HepG2 (cell line): ENCODE results near the gene PRXL2B. TPM values are rescaled to one million over a fixed set of nuclear protein-coding genes. Genes with fewer than 3 reads are reported as not detected.

Source experiments
- ATF1 ChIP-seq: IDR thresholded peaks from 2 replicates; pipeline ENCODE4 v1.6.1; 2016; ENCODE audit warnings: mild to moderate bottlenecking, control low read depth
- CREM ChIP-seq, 2 experiments: sonication (generic) in 1 of 2; formaldehyde crosslinking in 1 of 2; IDR thresholded peaks; 2 replicates each; pipeline versions ENCODE4 v1.4.0 to v1.6.1; 2016 to 2020; ENCODE audit warnings: antibody characterized with exemption in 1 of 2, mild to moderate bottlenecking in 1 of 2, missing genetic modification reagents in 1 of 2
- FLYWCH1 ChIP-seq: sonication (generic); formaldehyde crosslinking; IDR thresholded peaks from 2 replicates; pipeline ENCODE4 v1.8.1; 2023; ENCODE audit warnings: mild to moderate bottlenecking, missing genetic modification reagents
- MAFF ChIP-seq: IDR thresholded peaks from 2 replicates; pipeline ENCODE4 v1.6.1; 2011; ENCODE audit warnings: low read depth, low read length, improper control_type of control experiment
- MAFK ChIP-seq, 2 experiments: IDR thresholded peaks in 1 of 2; conservative IDR thresholded peaks in 1 of 2; 2 replicates each; pipeline ENCODE4 v1.6.1; 2011; ENCODE audit warnings: improper control_type of control experiment in 2 of 2, low read length in 2 of 2
- MIER3 ChIP-seq: IDR thresholded peaks from 2 replicates; pipeline ENCODE4 v1.6.1; 2016; ENCODE audit warnings: missing compliant biosample characterization, borderline replicate concordance
- NR2C2 ChIP-seq: sonication (generic); formaldehyde crosslinking; IDR thresholded peaks from 2 replicates; pipeline ENCODE4 v1.4.0; 2020; ENCODE audit warnings: missing genetic modification reagents, mild to moderate bottlenecking, moderate library complexity, borderline replicate concordance
- REL ChIP-seq: sonication (generic); formaldehyde crosslinking; conservative IDR thresholded peaks from 2 replicates; pipeline ENCODE4 v1.8.0; 2022; ENCODE audit warnings: mild to moderate bottlenecking, missing genetic modification reagents, moderate library complexity
- RNF2 ChIP-seq: fragments of 450-650 bp; conservative IDR thresholded peaks from 2 replicates; pipeline ENCODE4 v1.6.1; 2016; ENCODE audit warnings: low read depth
- SP2 ChIP-seq: sonication (generic); formaldehyde crosslinking; IDR thresholded peaks from 2 replicates; pipeline ENCODE4 v1.5.1; 2020; ENCODE audit warnings: mild to moderate bottlenecking, missing genetic modification reagents
- TARDBP ChIP-seq: sonication (generic); formaldehyde crosslinking; IDR thresholded peaks from 2 replicates; pipeline ENCODE4 v1.8.0; 2022; ENCODE audit warnings: mild to moderate bottlenecking, missing genetic modification reagents
- ZFP1 ChIP-seq: IDR thresholded peaks from 2 replicates; pipeline ENCODE4 v1.6.1; 2016
- ZNF224 ChIP-seq: sonication (generic); formaldehyde crosslinking; IDR thresholded peaks from 2 replicates; pipeline ENCODE4 v1.5.0; 2020; ENCODE audit warnings: mild to moderate bottlenecking, missing genetic modification reagents
- ZNF234 ChIP-seq: sonication (generic); formaldehyde crosslinking; conservative IDR thresholded peaks from 2 replicates; pipeline ENCODE4 v1.5.1; 2020; ENCODE audit warnings: mild to moderate bottlenecking, missing genetic modification reagents
- ZNF235 ChIP-seq: sonication (generic); formaldehyde crosslinking; IDR thresholded peaks from 2 replicates; pipeline ENCODE4 v1.8.1; 2023; ENCODE audit warnings: mild to moderate bottlenecking, missing genetic modification reagents, borderline replicate concordance
- ZNF577 ChIP-seq: sonication (generic); formaldehyde crosslinking; IDR thresholded peaks from 2 replicates; pipeline ENCODE4 v1.4.0; 2020; ENCODE audit warnings: mild to moderate bottlenecking, low read depth, missing genetic modification reagents, borderline replicate concordance
- ZNF781 ChIP-seq: sonication (generic); formaldehyde crosslinking; IDR thresholded peaks from 2 replicates; pipeline ENCODE4 v1.5.1; 2020; ENCODE audit warnings: borderline replicate concordance, mild to moderate bottlenecking, missing genetic modification reagents; ENCODE audit errors: not compliant biosample characterization
- ZNF878 ChIP-seq: sonication (generic); formaldehyde crosslinking; IDR thresholded peaks from 2 replicates; pipeline ENCODE4 v1.8.1; 2023; ENCODE audit warnings: mild to moderate bottlenecking, missing genetic modification reagents, moderate library complexity
- ZZZ3 ChIP-seq: sonication (generic); formaldehyde crosslinking; IDR thresholded peaks from 2 replicates; pipeline ENCODE4 v1.4.0; 2020; ENCODE audit warnings: missing genetic modification reagents, mild to moderate bottlenecking, borderline replicate concordance
- polyA plus RNA-seq, 8 experiments: library from polyadenylated mRNA; depleted of rRNA in 3 of 8; stranded (reverse) in 7 of 8; unstranded in 1 of 8; fragments of >200 nt; fragmentation: Illumina TruSeq in 4 of 8; extraction: Trizol in 4 of 8; gene quantifications; 2 replicates each; pipeline versions ENCODE4 v1.2.1 to v1.2.3, GENCODE V29; 2011 to 2016; ENCODE audit warnings: low read depth in 4 of 8, missing spikeins in 1 of 8, mixed read lengths in 1 of 8; ENCODE audit not compliant: insufficient read depth in 1 of 8
- total RNA-seq, 5 experiments: library from RNA; depleted of rRNA; stranded (reverse); fragments of >200 nt; fragmentation: Illumina TruSeq; extraction: Trizol; gene quantifications; 2 replicates each; pipeline ENCODE4 v1.2.3, GENCODE V29; 2016; ENCODE audit warnings: low read depth in 1 of 5
- TF ChIP-seq, protein P1 (sequence below): sonication (generic); formaldehyde crosslinking; IDR thresholded peaks from 2 replicates; pipeline ENCODE4 v1.4.0; 2020; ENCODE audit warnings: missing genetic modification reagents, borderline replicate concordance
- TF ChIP-seq, protein P2 (sequence below): sonication (generic); formaldehyde crosslinking; IDR thresholded peaks from 2 replicates; pipeline ENCODE4 v1.5.1; 2020; ENCODE audit warnings: mild to moderate bottlenecking, moderate library complexity, missing genetic modification reagents
- TF ChIP-seq, protein P3 (sequence below): sonication (generic); formaldehyde crosslinking; IDR thresholded peaks from 2 replicates; pipeline ENCODE4 v1.4.0; 2020; ENCODE audit warnings: mild to moderate bottlenecking, missing genetic modification reagents
- TF ChIP-seq, protein P4 (sequence below): sonication (generic); formaldehyde crosslinking; conservative IDR thresholded peaks from 2 replicates; pipeline ENCODE4 v1.8.0; 2022; ENCODE audit warnings: missing genetic modification reagents
- TF ChIP-seq, protein P5 (sequence below): fragments of 450-650 bp; IDR thresholded peaks from 2 replicates; pipeline ENCODE4 v1.6.1; 2017

Gene PRXL2B
- total and polyA plus RNA-seq, 2 of the 13 experiments (the other 11 are each of a cell fraction or from before 2014, with no cell fraction given), result 16.8 to 22.1 TPM

DNA sequence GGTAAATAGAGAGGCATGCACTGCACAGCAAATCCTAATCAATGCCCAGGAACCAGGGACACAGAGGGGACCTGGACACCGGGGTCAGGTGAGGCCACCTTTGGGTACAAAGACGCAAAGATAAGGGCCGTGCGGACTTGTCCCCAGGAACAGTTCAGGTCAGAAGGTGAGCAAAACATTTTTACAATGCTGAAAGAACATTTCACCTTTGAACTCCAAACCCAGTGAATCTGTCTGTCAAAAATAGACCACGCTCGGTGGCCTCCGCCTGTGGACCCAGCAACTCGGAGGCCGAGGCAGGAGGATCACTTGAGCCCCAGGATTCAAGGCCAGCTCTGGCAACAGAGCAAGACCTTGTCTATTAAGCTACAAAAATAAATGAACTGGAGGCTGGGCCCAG lies 15.2 kb upstream of the PRXL2B start (continued):
- TF ChIP-seq, protein P1, sequence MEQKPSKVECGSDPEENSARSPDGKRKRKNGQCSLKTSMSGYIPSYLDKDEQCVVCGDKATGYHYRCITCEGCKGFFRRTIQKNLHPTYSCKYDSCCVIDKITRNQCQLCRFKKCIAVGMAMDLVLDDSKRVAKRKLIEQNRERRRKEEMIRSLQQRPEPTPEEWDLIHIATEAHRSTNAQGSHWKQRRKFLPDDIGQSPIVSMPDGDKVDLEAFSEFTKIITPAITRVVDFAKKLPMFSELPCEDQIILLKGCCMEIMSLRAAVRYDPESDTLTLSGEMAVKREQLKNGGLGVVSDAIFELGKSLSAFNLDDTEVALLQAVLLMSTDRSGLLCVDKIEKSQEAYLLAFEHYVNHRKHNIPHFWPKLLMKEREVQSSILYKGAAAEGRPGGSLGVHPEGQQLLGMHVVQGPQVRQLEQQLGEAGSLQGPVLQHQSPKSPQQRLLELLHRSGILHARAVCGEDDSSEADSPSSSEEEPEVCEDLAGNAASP (CRISPR knock-in tag), result peak; percentile 98
- TF ChIP-seq, protein P2, sequence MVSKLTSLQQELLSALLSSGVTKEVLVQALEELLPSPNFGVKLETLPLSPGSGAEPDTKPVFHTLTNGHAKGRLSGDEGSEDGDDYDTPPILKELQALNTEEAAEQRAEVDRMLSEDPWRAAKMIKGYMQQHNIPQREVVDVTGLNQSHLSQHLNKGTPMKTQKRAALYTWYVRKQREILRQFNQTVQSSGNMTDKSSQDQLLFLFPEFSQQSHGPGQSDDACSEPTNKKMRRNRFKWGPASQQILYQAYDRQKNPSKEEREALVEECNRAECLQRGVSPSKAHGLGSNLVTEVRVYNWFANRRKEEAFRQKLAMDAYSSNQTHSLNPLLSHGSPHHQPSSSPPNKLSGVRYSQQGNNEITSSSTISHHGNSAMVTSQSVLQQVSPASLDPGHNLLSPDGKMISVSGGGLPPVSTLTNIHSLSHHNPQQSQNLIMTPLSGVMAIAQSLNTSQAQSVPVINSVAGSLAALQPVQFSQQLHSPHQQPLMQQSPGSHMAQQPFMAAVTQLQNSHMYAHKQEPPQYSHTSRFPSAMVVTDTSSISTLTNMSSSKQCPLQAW (CRISPR knock-in tag), result 0 out of 2 replicates have a peak, but pooled peaks have one; percentile 21
- TF ChIP-seq MAFK (conservative IDR thresholded peaks at IDR 0.05 in 1 of 2, IDR thresholded peaks at IDR 0.05 in 1 of 2; ENCODE audit: low read length in 2 of 2) (no peak), NR2C2 (CRISPR knock-in tag) (peak; percentile 54; the same call in 1 of the 2 replicates), ZNF781 (CRISPR knock-in tag) (no peak), RNF2 (no peak), ZNF224 (no peak), MAFF (no peak), ZNF878 (CRISPR knock-in tag) (no peak), ZZZ3 (CRISPR knock-in tag) (no peak), ATF1 (CRISPR knock-in tag) (no peak), ZNF577 (CRISPR knock-in tag) (no peak), CREM (IDR thresholded peaks at IDR 0.05) (no peak), CREM (CRISPR knock-in tag; IDR thresholded peaks at IDR 0.05) (no peak), ZNF235 (CRISPR knock-in tag) (no peak), ZNF234 (CRISPR knock-in tag) (no peak), SP2 (CRISPR knock-in tag) (no peak), TARDBP (CRISPR knock-in tag) (no peak), ZFP1 (CRISPR knock-in tag) (no peak), FLYWCH1 (no peak), MIER3 (CRISPR knock-in tag) (no peak), REL (CRISPR knock-in tag) (no peak)
- TF ChIP-seq, protein P3, sequence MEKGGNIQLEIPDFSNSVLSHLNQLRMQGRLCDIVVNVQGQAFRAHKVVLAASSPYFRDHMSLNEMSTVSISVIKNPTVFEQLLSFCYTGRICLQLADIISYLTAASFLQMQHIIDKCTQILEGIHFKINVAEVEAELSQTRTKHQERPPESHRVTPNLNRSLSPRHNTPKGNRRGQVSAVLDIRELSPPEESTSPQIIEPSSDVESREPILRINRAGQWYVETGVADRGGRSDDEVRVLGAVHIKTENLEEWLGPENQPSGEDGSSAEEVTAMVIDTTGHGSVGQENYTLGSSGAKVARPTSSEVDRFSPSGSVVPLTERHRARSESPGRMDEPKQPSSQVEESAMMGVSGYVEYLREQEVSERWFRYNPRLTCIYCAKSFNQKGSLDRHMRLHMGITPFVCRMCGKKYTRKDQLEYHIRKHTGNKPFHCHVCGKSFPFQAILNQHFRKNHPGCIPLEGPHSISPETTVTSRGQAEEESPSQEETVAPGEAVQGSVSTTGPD, result no peak
- TF ChIP-seq, protein P4, sequence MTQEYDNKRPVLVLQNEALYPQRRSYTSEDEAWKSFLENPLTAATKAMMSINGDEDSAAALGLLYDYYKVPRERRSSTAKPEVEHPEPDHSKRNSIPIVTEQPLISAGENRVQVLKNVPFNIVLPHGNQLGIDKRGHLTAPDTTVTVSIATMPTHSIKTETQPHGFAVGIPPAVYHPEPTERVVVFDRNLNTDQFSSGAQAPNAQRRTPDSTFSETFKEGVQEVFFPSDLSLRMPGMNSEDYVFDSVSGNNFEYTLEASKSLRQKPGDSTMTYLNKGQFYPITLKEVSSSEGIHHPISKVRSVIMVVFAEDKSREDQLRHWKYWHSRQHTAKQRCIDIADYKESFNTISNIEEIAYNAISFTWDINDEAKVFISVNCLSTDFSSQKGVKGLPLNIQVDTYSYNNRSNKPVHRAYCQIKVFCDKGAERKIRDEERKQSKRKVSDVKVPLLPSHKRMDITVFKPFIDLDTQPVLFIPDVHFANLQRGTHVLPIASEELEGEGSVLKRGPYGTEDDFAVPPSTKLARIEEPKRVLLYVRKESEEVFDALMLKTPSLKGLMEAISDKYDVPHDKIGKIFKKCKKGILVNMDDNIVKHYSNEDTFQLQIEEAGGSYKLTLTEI, result no peak
- TF ChIP-seq, protein P5, sequence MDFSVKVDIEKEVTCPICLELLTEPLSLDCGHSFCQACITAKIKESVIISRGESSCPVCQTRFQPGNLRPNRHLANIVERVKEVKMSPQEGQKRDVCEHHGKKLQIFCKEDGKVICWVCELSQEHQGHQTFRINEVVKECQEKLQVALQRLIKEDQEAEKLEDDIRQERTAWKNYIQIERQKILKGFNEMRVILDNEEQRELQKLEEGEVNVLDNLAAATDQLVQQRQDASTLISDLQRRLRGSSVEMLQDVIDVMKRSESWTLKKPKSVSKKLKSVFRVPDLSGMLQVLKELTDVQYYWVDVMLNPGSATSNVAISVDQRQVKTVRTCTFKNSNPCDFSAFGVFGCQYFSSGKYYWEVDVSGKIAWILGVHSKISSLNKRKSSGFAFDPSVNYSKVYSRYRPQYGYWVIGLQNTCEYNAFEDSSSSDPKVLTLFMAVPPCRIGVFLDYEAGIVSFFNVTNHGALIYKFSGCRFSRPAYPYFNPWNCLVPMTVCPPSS, result no peak
